Renal pelvis (tissue), 4 donors: ENCODE data around the gene TPD52L1. TPM values are rescaled to one million over a fixed set of nuclear protein-coding genes. Genes with fewer than 3 reads are reported as not detected.

Experiments used
- DNase-seq: peaks from one replicate; pipeline ENCODE4 v3.0.0-alpha.2; 2013
- polyA plus RNA-seq, 3 donors: library from polyadenylated mRNA; unstranded; fragments of 120-200 nt; gene quantifications; one replicate each; pipeline ENCODE4 v1.2.1, GENCODE V29; 2013; ENCODE audit not compliant: insufficient read length in 3 of 3

TPD52L1 gene
- polyA plus RNA-seq, 3 donors = 95.4 to 102 (median 95.6) TPM

DNA sequence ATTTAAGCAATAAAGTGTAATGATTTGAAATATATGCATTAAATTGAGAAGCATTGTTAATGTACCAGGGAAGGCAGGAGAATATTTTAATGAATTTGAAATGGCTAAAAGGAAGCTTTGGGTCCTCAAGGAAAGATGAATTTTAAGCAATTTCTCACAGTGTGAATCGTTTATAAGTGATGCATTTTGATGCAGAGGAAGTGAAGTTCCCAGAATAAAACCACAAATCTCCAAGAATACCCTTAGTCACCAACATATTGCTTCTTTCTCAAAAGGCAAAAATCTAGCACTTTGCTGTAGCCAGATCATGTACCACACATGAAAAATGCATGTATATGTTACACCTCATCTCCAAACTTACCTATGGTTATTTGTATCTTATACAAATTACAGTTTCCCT lies 11.7 kb downstream of the TPD52L1 start:
- DNase-seq = no peak

DNA sequence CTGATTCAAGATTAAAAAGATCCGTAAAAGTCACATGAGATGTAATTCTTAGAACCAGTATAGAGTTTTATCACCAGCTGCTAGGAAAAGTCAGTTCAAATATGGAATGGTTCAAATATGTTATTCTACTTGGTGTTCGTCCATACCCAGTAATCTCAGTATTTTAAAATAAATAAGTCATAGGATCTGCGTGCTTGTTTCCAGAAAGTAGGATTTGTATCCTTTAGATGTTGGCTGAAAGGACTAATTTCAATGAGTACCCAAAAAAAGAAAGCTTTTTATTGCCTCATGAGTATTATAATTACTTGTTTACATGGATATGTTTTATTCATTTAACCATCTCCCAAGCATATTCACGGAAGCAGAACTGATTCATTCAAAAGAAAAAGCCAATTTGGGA lies 12.2 kb downstream of the TPD52L1 start:
- DNase-seq = no peak

DNA sequence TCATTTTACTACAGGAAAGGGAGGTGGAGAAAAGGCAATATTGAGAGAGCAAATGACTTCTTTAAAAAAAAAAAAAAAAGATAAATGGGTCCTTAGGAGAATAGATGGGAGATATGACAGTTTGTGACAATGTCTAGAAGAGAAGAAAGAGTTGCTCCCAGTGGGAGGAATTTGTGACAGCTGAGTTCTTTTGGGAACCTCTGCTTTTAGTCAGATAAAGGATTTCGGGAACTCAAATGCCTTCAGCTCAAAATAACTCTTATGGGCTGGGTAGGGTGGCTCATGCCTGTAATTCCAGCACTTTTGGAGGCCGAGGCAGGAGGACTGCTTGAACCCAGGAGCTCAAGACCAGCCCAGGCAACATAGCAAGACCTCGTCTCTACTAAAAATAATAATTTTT lies 13.1 kb downstream of the TPD52L1 start:
- DNase-seq = no peak

DNA sequence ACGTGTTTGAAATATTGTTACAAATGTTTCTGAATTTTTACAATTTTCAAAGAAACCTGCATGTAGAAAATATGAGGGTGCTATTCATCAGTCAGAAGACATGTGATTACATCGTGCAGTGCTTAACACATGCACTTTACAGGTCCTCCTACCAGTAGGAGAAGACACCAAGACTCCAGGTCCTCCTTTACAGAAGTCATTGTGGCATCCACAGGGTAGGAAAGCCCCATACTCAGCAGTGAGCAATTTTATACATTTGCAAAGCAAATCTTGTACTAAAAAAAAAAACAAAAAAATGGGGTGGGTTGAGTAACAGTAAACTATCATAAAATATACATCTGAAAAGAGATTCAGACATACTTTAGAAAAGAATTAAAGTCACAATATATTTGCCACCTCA lies 14.0 kb downstream of the TPD52L1 start:
- DNase-seq = no peak

DNA sequence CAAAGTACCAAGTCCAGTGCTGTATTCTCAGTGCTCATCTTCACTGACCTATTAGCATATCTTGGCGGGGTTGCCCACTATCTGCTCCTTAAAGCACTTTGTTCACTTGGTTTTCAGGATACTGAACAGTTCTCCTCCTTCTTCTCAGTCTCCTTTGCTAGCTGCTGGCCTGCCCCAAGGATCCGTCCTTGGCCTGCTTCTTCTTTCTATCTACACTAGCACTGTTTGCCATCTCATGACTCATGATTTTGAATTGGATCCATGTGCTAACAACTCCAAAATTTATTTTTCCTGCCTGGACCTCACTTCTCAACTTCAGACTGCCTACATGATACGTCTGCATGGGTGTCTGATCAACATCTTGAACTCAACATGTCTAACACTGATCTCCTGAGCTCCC lies 15.5 kb downstream of the TPD52L1 start:
- DNase-seq = no peak

DNA sequence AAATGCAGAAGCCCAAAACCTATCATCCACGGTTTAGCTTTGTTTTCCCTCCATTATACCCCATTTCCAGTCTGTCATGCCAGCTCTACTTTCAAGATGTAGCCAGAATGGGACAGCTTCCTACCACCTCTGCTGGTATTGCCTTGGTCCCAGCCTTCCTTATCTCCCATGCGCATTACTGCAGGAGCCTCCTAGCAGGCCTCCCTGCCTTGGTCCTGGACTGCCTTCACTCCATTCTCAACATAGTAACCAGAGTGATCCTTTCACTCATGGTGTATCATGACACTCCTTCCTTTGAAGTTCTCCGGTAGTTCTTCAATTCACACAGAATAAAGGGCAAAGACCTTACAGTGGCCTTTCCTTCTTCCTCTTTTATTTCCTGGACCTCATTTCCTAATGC lies 15.9 kb downstream of the TPD52L1 start:
- DNase-seq = no peak

DNA sequence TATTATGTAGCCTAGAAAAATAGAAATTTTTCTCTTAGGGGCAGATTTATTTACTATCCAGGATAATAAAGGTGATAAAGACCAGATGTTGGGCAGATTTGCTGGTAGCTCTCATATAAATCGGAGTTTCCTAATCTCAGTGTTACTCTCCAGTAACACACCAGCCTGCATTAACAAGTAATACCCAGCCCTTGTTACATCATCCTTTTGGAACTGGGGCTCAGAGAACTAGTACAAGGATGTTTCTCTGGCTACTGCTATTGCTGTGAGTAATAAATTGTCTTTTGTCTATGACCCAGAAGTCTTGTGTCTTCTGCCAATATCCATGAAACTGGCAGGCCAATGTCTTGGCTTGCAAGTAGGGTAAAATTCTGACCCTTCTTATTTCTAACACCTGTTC lies 16.8 kb downstream of the TPD52L1 start:
- no peak for DNase-seq

DNA sequence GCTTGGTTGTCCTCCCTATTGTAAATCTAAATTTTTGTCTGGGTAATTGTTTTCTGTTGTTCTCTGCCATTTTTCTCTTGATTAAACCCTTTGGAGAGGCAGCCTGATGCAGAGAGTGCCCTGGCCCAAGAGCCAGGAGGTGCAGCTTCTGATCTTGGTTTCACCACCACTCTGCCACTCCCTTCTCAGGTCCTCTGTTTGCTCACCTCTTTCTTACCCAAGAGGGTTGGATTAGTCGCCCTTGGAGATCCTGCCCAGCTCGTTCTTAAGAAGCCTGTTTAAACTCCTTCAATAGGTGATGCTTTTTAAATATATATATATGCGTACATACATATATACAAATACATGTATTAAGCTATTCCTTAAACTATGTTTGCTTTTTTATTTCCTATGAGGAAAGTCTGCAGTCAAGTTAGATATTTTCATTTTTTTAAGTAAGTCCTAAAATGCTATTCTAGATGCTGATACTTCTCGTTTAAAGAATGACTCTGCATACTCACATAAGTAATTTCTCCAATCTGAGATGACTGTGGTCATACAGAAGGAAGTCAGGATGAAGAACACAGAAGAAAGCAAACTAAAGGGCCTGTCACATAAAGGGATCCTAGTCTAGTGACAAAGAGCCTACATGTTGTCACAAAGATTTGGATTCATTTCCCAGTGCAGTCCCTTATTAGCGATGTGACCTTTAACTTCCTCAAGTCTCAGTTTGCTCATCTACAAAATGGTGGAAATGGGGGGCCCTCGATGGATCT lies 19.9 kb downstream of the TPD52L1 start:
- no peak for DNase-seq

DNA sequence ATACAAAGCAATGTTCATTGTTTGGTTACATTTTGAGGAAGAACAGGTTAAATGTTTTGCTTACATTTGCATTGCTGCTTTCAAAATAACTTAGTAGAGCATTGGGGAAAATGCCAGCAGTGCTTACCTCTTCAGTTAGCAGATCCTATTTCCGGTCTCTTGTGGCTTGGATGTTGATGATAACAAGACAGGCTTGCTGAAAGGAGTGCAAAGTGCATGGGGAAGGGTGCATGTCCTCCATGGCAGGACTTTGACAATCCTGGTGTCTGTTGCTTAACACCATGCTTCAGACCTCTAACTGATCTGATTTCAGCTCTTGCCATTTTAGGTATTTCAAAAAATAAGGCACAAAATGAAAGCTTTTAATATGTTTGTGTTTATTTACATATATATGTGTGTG lies 21.1 kb downstream of the TPD52L1 start:
- DNase-seq = no peak

DNA sequence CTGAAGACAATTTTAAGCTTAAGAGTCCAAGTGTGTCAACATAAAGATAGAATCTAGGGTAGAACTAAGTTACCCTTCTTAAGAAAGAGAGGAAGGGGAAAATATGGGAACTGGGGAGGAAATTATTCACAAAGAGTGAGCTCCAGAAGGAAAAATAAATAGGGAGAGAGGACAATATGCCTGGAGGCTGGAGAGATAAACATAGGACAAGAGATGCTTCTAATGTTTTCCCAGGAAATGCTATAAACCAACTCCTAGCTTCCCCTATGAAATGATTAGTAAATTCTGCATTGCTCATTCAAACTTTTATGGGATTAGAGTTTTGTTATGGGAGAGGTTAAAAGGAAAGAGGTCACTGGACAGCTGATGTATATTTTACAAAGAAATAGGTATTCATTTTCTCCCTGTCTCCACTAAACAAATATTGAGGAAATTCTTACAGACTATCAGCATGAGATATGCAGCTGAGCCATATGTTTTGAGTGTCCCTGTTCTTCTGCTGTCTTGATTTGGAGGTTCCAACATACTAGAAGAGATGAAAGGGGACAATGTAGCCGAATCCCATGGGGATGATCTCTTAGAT lies 22.0 kb downstream of the TPD52L1 start:
- no peak for DNase-seq

DNA sequence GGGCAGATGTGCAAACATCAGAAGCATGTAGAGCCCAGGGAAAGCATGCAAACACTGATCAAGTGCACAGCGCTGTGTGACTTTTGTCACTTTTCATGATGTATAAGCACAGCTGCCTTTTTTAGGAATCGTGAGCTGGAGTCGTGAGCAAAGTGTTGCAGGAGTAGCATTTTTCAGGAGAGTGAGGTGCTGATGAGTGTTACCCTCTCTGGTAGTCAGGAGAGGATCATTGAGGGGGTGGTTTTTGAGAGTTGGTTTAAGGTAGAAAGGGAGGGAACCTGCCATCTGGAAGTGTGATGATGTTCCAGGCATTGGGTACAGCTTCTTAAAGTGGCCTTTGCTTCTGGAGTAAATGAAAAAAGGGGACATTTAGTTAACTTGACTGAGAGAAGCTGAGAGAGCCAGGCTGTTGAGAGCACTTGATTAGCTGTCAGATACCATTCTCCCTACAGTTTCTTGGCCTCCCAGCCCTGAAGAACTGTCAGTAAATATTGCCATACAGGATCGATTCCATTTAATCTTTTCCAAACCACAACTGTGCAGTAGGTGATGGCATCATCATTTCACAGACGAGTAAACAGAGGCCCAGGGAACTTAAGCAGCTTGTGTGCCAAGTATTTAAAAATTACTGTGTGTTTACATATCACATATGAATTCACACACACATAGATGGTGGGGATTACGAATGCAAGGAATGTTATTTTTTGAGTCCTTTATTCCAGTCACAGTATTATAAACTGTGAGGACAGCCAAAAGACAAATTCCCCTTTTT lies 28.9 kb downstream of the TPD52L1 start:
- DNase-seq = no peak

DNA sequence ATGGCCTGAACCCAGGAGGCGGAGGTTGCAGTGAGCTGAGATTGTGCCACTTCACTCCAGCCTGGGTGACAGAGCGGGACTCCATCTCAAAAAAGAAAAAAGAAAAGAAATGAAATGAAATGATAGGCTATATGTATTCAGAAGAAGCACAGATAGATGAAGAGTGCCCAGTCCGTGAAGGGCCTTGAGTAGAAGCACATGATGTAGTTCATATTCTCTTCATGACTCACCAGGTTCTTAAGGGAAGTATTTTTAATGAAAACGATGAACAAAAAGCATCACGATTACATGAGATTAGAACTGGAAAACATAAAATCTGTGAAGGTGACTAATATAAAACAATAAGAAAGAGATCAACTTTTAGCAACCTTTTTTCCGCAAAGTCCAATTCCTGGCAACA lies 29.8 kb downstream of the TPD52L1 start:
- DNase-seq = no peak

DNA sequence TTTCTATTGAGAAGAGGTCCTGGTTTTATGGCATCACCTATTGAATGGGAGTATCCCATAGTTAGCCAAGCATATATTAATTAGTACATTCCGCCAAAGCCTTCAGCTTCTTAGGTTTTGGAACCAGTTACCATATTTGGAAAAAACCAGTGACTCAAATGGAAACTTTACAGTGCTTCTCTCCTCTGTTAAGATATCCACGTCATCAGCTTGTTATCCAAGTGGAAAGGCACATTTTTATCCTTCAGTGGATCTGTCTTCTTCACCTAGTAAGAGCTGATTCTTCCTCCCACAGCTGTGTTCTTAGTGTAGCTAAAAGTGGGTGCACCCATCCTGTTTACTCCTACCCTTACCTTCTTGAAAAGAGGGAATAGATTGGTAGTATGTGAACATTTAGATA lies 34.5 kb downstream of the TPD52L1 start:
- DNase-seq = no peak

DNA sequence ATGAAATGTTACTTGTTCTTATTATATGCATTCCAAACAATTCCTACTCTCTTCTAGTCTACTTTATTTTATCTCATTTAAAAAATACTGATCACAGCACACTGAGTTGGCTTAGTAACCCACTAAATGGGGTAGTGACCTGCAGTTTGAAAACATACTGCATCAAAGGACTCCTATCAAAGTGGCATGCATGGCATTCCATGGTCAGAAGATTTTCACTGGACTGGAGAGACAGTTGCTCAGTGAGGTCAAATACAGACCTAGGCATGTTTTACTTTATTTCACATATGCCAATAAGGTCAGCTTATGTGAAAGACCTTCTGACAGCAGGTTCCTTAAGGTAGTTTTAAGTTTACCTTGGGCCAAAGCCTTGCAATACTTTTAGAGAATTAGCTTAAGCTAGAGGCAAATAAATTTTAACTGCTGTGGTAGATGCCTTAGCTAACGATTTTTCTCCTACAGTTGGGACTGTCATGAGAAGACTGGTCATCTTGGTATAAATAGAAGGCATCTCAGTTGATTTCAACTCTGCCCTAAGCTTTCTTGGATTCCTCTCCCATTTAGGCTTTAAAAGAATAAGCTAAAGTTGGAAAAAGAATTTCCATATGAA lies 35.1 kb downstream of the TPD52L1 start:
- no peak for DNase-seq

DNA sequence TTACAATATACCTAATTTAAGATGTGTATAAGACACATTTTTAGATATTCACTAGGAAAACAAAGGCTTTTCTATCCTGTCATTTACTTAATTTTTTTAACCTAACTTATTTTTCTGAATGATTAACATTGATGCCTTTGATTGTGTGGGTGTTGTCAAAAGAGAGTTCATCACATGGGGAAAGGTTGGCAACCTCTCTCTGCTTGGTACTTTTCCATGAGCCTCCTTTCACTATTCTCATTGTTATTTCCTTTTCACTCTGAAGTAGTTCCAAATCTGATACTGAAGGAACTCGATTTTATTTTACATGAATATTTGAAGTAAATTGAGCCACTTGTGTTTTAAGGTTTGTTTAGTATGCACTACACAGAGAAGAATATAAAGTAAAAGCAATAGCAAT lies 35.9 kb downstream of the TPD52L1 start:
- no peak for DNase-seq

DNA sequence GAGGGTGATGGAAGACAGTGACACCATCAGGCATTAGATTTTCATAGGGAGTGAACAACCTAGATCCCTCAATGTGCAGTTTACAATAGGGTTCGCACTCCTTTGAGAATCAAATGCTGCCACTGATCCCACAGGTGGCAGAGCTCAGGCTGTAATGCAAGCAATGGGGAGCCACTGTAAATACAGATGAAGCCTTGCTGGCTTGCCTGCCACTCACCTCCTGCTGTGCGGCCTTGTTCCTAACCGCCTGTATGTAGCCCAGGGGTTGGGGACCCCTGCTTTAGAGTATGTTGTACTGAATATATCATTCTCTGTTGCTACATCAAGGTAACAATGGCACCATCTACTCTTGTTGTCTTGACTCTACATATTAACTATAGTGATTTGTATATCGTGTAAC lies 37.1 kb downstream of the TPD52L1 start:
- no peak for DNase-seq

DNA sequence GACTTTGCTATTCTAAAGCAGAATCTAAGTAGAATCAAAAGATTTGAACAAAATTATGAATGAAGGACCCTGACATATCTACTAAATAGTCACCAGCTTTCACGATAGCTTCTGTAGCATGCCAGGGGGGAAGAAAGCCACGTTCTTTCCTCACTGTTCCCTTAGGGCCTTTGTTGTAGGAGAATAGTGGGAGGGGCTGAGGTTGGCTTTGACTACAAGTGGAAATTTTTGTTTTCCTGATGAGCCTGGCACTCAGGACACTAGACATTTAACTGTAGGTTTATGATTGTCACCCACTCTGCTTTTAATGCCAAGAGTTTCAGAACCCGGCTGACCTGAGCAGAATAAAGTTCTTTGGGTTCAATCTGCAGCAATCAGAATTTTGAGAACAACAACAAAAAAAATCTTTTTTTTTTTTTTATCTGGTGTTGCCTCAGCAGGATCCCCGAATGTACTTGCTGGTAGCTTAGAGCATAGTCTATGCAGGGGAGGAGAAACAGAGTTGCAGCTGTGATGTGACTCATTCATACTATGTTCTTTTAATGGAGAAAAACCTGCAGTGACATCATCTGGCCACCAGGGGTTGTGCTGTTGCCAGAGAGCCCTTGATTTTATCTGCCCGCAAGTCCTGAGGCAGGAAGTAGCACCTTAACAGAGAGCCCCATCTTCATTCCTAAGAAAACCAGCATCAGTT lies 38.5 kb downstream of the TPD52L1 start:
- DNase-seq = no peak

DNA sequence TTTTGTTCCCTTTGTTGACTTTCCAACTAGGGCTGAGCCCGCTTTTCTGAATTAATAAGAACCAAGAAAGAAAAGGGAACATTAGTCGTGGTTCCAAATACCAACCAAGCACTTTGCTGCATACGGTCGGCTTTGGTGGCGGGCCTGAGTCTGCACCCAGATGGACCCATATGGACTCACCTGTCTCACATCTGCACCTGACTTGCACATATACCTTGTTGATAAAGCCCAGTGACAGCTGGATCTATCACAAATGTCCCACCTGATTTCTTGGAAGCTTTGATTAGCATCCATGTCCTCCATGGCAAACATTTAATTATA lies 39.0 kb downstream of the TPD52L1 start:
- no peak for DNase-seq

DNA sequence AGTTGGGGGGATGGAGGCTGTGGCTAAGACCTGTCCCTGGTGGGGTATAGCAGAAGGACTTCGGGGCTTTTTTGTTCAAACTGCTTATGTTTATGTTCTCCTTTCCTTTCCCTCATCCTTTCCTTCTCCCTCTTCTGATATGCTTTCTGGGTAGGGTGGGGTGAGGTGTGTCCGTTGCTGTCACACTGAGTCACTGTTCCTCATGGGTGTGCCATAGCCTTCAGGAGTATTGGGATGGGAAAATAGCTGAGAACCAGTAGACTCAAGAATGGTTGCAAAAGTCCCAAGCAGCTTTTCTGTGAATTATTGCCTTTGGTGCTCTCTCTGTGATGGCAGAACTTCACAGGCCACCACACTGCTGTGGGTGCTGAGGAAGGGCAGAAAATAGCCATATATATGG lies 39.6 kb downstream of the TPD52L1 start:
- DNase-seq = no peak

DNA sequence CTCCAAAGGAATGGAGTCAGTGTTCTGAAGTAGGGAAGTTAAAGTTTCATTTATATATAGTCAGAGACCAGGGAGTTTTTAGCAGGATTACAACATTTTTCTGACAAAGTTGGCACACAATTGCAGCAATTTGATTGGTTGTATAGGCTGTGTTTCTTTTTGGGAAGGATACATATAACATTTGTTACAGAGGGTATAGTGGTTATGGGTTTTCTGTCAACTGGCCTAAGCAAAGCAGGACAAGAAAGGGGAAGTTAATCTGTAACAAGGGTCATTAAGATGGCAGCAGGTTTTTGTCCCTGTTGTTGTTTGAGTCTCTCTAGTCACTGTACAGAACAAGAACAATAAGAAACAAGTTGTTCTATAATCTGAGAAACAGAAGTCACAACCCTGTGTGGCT lies 41.4 kb downstream of the TPD52L1 start:
- no peak for DNase-seq

DNA sequence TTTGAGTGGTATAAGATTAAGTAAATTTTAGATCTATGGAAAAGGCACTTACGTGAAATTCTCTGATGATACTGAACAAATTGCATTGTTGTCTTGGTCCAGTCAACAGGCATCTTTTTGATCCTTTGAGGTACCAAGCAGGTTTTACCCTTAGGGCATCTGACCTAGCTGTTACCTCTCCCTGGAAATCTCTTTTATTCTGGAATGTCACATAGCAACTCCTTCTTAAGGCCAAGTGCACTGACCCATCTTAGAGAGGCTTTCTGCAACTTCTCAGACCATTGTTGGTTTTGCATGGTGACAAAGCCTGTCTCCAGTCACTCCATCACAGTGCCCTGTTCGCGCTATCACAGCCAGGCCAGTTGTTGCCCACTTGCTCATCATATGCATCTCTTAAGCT lies 42.0 kb downstream of the TPD52L1 start:
- DNase-seq = no peak

DNA sequence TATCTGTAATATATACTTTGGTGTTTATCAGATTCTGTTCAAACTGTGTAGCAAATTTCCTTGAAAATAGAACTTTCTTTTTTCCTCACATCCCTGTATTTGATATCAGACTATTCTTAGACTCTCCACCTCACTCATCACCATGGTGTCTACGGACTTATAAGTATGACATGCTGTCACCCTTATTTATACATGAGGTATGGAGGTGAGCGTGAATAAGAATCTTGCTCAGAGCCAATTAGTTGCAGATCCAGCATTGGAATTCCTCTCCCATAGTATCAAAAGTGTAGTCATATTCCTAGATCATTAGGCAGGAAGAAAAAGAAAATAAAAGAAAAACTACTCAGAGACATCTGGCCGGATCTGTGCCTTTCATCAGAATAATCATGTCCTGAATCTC lies 43.0 kb downstream of the TPD52L1 start:
- no peak for DNase-seq
